ENCODE measurements around the gene STAT5B.

Gene STAT5B

GRCh38 chr17:42312035-42312284 is 35.8 kb upstream of the STAT5B start:
- DNase-seq = no peak
- no peak overlapping the region for H2BK12ac ChIP-seq (ENCODE audit: low read length)
- H3K9me3 ChIP-seq (ENCODE audit: insufficient read depth, low read depth, low read length) = peaks cover 2% of the 10 kb centered on the region
- no peak overlapping the region for H3K4me3 ChIP-seq (ENCODE audit: low read depth, low read length)
- H4K8ac ChIP-seq (ENCODE audit: low read depth, low read length) = no peak overlapping the region
- H4K12ac ChIP-seq (ENCODE audit: low read depth, low read length) = no peak overlapping the region
- H3K9ac ChIP-seq (ENCODE audit: low read length) = no peak overlapping the region
- no peak overlapping the region for H3K27ac ChIP-seq (ENCODE audit: low read depth, low read length)
- H2AFZ ChIP-seq (ENCODE audit: insufficient read depth, low read length, poor library complexity) = no peak overlapping the region
- H4K91ac ChIP-seq (ENCODE audit: low read depth, low read length) = no peak overlapping the region
- WGBS (ENCODE audit: extremely low coverage, insufficient coverage, insufficient read length) = no CpG with 5 or more reads among the region's 5 CpGs
- no peak overlapping the region for H3K23ac ChIP-seq (ENCODE audit: low read length)
- no peaks in the 10 kb centered on the region for H3K27me3 ChIP-seq (ENCODE audit: insufficient read depth, low read length)
- H3K79me2 ChIP-seq (ENCODE audit: control insufficient read depth, insufficient read depth, low read length, poor library complexity) = no peaks in the 10 kb centered on the region
- peaks cover 11 to 18% of the 10 kb centered on the region in 2 experiments for H3K4me1 ChIP-seq (ENCODE audit: control insufficient read depth in 1 of 2, insufficient read depth in 2 of 2, low read length in 2 of 2)
- H3K4me2 ChIP-seq (ENCODE audit: low read length) = peak overlapping the region; percentile 8
- no peak overlapping the region for H2BK120ac ChIP-seq (ENCODE audit: insufficient read depth, low read length, poor library complexity)
- H3K4ac ChIP-seq (ENCODE audit: low read depth, low read length) = no peak overlapping the region
- peaks cover 7 to 13% of the 10 kb centered on the region in 2 experiments for H3K36me3 ChIP-seq (ENCODE audit: control insufficient read depth in 1 of 2, insufficient read depth in 2 of 2, low read length in 2 of 2)
- H3K79me1 ChIP-seq (ENCODE audit: low read length) = no peaks in the 10 kb centered on the region
- no peak overlapping the region for H3K14ac ChIP-seq (ENCODE audit: low read length)
- no peak overlapping the region for H2AK5ac ChIP-seq (ENCODE audit: low read length)
- H3K18ac ChIP-seq (ENCODE audit: low read length) = no peak overlapping the region
- H2BK5ac ChIP-seq (ENCODE audit: low read depth, low read length, poor library complexity) = no peak overlapping the region

GRCh38 chr17:42311240-42312034 is 35.2 kb upstream of the STAT5B start:
- H2BK12ac ChIP-seq (ENCODE audit: low read length) = no peak overlapping the region
- peaks cover 11 to 18% of the 10 kb centered on the region in 2 experiments for H3K4me1 ChIP-seq (ENCODE audit: control insufficient read depth in 1 of 2, insufficient read depth in 2 of 2, low read length in 2 of 2)
- no CpG with 5 or more reads among the region's 19 CpGs for WGBS (ENCODE audit: extremely low coverage, insufficient coverage, insufficient read length)
- peak overlapping the region; percentile 34 for H3K27ac ChIP-seq (ENCODE audit: low read depth, low read length)
- H3K4ac ChIP-seq (ENCODE audit: low read depth, low read length) = no peak overlapping the region
- no peak overlapping the region for H4K91ac ChIP-seq (ENCODE audit: low read depth, low read length)
- peak overlapping the region; percentile 41 for H3K4me2 ChIP-seq (ENCODE audit: low read length)
- H2BK5ac ChIP-seq (ENCODE audit: low read depth, low read length, poor library complexity) = no peak overlapping the region
- no peak overlapping the region for H2AK5ac ChIP-seq (ENCODE audit: low read length)
- H3K18ac ChIP-seq (ENCODE audit: low read length) = no peak overlapping the region
- no peak overlapping the region for H3K23ac ChIP-seq (ENCODE audit: low read length)
- no peak overlapping the region for H2BK120ac ChIP-seq (ENCODE audit: insufficient read depth, low read length, poor library complexity)
- H3K27me3 ChIP-seq (ENCODE audit: insufficient read depth, low read length) = no peaks in the 10 kb centered on the region
- H3K79me2 ChIP-seq (ENCODE audit: control insufficient read depth, insufficient read depth, low read length, poor library complexity) = no peaks in the 10 kb centered on the region
- H3K14ac ChIP-seq (ENCODE audit: low read length) = no peak overlapping the region
- H3K4me3 ChIP-seq (ENCODE audit: low read depth, low read length) = no peak overlapping the region
- DNase-seq = peak; percentile 73 to 81
- H2AFZ ChIP-seq (ENCODE audit: insufficient read depth, low read length, poor library complexity) = no peak overlapping the region
- H4K8ac ChIP-seq (ENCODE audit: low read depth, low read length) = no peak overlapping the region
- no peaks in the 10 kb centered on the region for H3K79me1 ChIP-seq (ENCODE audit: low read length)
- no peak overlapping the region for H4K12ac ChIP-seq (ENCODE audit: low read depth, low read length)
- H3K9ac ChIP-seq (ENCODE audit: low read length) = no peak overlapping the region
- H3K36me3 ChIP-seq (ENCODE audit: control insufficient read depth in 1 of 2, insufficient read depth in 2 of 2, low read length in 2 of 2) = peaks cover 7 to 12% of the 10 kb centered on the region in 2 experiments
- H3K9me3 ChIP-seq (ENCODE audit: insufficient read depth, low read depth, low read length) = peaks cover 2% of the 10 kb centered on the region

- Histone ChIP-seq H3K4me1 (ENCODE audit: control insufficient read depth in 1 of 2, insufficient read depth in 2 of 2, low read length in 2 of 2) (peaks cover 11 to 18% of the 10 kb centered on the region in 2 experiments), H3K4me2 (ENCODE audit: low read length) (no peak overlapping the region), H2BK120ac (ENCODE audit: insufficient read depth, low read length, poor library complexity) (no peak overlapping the region), H3K14ac (ENCODE audit: low read length) (no peak overlapping the region), H3K4me3 (ENCODE audit: low read depth, low read length) (no peak overlapping the region), H3K9ac (ENCODE audit: low read length) (no peak overlapping the region), H3K79me1 (ENCODE audit: low read length) (no peaks in the 10 kb centered on the region), H3K4ac (ENCODE audit: low read depth, low read length) (no peak overlapping the region), H4K91ac (ENCODE audit: low read depth, low read length) (no peak overlapping the region), H4K12ac (ENCODE audit: low read depth, low read length) (no peak overlapping the region), H3K36me3 (ENCODE audit: control insufficient read depth in 1 of 2, insufficient read depth in 2 of 2, low read length in 2 of 2) (peaks cover 7 to 10% of the 10 kb centered on the region in 2 experiments), H4K8ac (ENCODE audit: low read depth, low read length) (no peak overlapping the region), H3K9me3 (ENCODE audit: insufficient read depth, low read depth, low read length) (peaks cover 2% of the 10 kb centered on the region), H3K27ac (ENCODE audit: low read depth, low read length) (no peak overlapping the region), H3K23ac (ENCODE audit: low read length) (no peak overlapping the region), H2BK5ac (ENCODE audit: low read depth, low read length, poor library complexity) (no peak overlapping the region), H2BK12ac (ENCODE audit: low read length) (no peak overlapping the region), H3K27me3 (ENCODE audit: insufficient read depth, low read length) (no peaks in the 10 kb centered on the region), H3K18ac (ENCODE audit: low read length) (no peak overlapping the region), H2AFZ (ENCODE audit: insufficient read depth, low read length, poor library complexity) (no peak overlapping the region), H2AK5ac (ENCODE audit: low read length) (no peak overlapping the region), H3K79me2 (ENCODE audit: control insufficient read depth, insufficient read depth, low read length, poor library complexity) (no peaks in the 10 kb centered on the region)
- no peak for DNase-seq
- WGBS (ENCODE audit: extremely low coverage, insufficient coverage, insufficient read length) = no CpG with 5 or more reads among the region's 9 CpGs
These were observed 34.6 kb upstream of the STAT5B start for GRCh38 chr17:42310787-42311215.

GRCh38 chr17:42309986-42310786 is 34.0 kb upstream of the STAT5B start:
- Histone ChIP-seq H3K14ac (ENCODE audit: low read length) (no peak overlapping the region), H3K79me2 (ENCODE audit: control insufficient read depth, insufficient read depth, low read length, poor library complexity) (no peaks in the 10 kb centered on the region), H3K9me3 (ENCODE audit: insufficient read depth, low read depth, low read length) (peaks cover 2% of the 10 kb centered on the region), H2AK5ac (ENCODE audit: low read length) (no peak overlapping the region), H2AFZ (ENCODE audit: insufficient read depth, low read length, poor library complexity) (no peak overlapping the region), H3K4me1 (ENCODE audit: control insufficient read depth in 1 of 2, insufficient read depth in 2 of 2, low read length in 2 of 2) (peaks cover 11 to 15% of the 10 kb centered on the region in 2 experiments), H3K4ac (ENCODE audit: low read depth, low read length) (no peak overlapping the region), H3K79me1 (ENCODE audit: low read length) (no peaks in the 10 kb centered on the region), H2BK12ac (ENCODE audit: low read length) (no peak overlapping the region), H4K91ac (ENCODE audit: low read depth, low read length) (no peak overlapping the region), H3K27me3 (ENCODE audit: insufficient read depth, low read length) (no peaks in the 10 kb centered on the region), H3K23ac (ENCODE audit: low read length) (no peak overlapping the region), H4K12ac (ENCODE audit: low read depth, low read length) (no peak overlapping the region), H3K4me2 (ENCODE audit: low read length) (no peak overlapping the region), H2BK120ac (ENCODE audit: insufficient read depth, low read length, poor library complexity) (no peak overlapping the region), H3K4me3 (ENCODE audit: low read depth, low read length) (no peak overlapping the region), H2BK5ac (ENCODE audit: low read depth, low read length, poor library complexity) (no peak overlapping the region), H3K18ac (ENCODE audit: low read length) (no peak overlapping the region), H4K8ac (ENCODE audit: low read depth, low read length) (no peak overlapping the region), H3K9ac (ENCODE audit: low read length) (no peak overlapping the region), H3K36me3 (ENCODE audit: control insufficient read depth in 1 of 2, insufficient read depth in 2 of 2, low read length in 2 of 2) (peaks cover 4 to 6% of the 10 kb centered on the region in 2 experiments), H3K27ac (ENCODE audit: low read depth, low read length) (no peak overlapping the region)
- DNase-seq = peak in 1 of 2 donors; percentile 46
- no CpG with 5 or more reads among the region's 19 CpGs for WGBS (ENCODE audit: extremely low coverage, insufficient coverage, insufficient read length)
